Measurements from ENCODE around the gene CCDC38.
"Not testable (repeated sequence)": the region's sequence is repeated elsewhere in the genome, so short reads cannot be mapped to it uniquely, and the experiment has no call there.

The CCDC38 gene

GRCh38 chr12:95974358-95974757, 31.9 kb upstream of the CCDC38 start:
- H3K4me3 Mint-ChIP-seq = no peak overlapping the region
- H3K27me3 Mint-ChIP-seq = no peaks in the 10 kb centered on the region
- CTCF ChIA-PET = interaction anchor here (0.9 kb wide), 1 partner anchor 24 kb away, joined by 3 read pairs; no protein-coding TSS in a partner anchor
- H3K27ac Mint-ChIP-seq = no peak overlapping the region
- H3K4me1 Mint-ChIP-seq = no peaks in the 10 kb centered on the region
- H3K9me3 Mint-ChIP-seq = no peaks in the 10 kb centered on the region
- DNase-seq = no peak
- no peaks in the 10 kb centered on the region for H3K36me3 Mint-ChIP-seq

GRCh38 chr12:95972832-95973456, 30.5 kb upstream of the CCDC38 start:
- no peaks in the 10 kb centered on the region for H3K36me3 Mint-ChIP-seq
- CTCF ChIA-PET = interaction anchor here (1.8 kb wide), 1 partner anchor 26 kb away, joined by 5 read pairs; no protein-coding TSS in a partner anchor

GRCh38 chr12:95970905-95971304, 28.5 kb upstream of the CCDC38 start:
- no peak for DNase-seq
- no peaks in the 10 kb centered on the region for H3K9me3 Mint-ChIP-seq
- H3K36me3 Mint-ChIP-seq = no peaks in the 10 kb centered on the region
- H3K27ac Mint-ChIP-seq = no peak overlapping the region
- CTCF ChIA-PET = no interaction called here
- no peaks in the 10 kb centered on the region for H3K4me1 Mint-ChIP-seq
- H3K4me3 Mint-ChIP-seq = no peak overlapping the region
- no peaks in the 10 kb centered on the region for H3K27me3 Mint-ChIP-seq

More at GRCh38 chr12:95972832-95973456, 30.5 kb upstream of the CCDC38 start:
- Mint-ChIP-seq H3K9me3 (no peaks in the 10 kb centered on the region), H3K4me1 (no peaks in the 10 kb centered on the region), H3K4me3 (no peak overlapping the region), H3K27ac (no peak overlapping the region), H3K27me3 (no peaks in the 10 kb centered on the region)
- no peak for DNase-seq

GRCh38 chr12:95969116-95969515, 26.7 kb upstream of the CCDC38 start:
- not testable (repeated sequence) for H3K4me3 Mint-ChIP-seq

GRCh38 chr12:95967301-95967700, 24.9 kb upstream of the CCDC38 start:
- no peaks in the 10 kb centered on the region for H3K4me1 Mint-ChIP-seq
- peaks cover under 1% of the 10 kb centered on the region for H3K27me3 Mint-ChIP-seq
- H3K27ac Mint-ChIP-seq = no peak overlapping the region
- no peak for DNase-seq
- CTCF ChIA-PET = no interaction called here
- no peaks in the 10 kb centered on the region for H3K9me3 Mint-ChIP-seq
- no peak overlapping the region for H3K4me3 Mint-ChIP-seq
- H3K36me3 Mint-ChIP-seq = no peaks in the 10 kb centered on the region

More at GRCh38 chr12:95969116-95969515, 26.7 kb upstream of the CCDC38 start:
- CTCF ChIA-PET, H3K4me1 Mint-ChIP-seq, H3K36me3 Mint-ChIP-seq, H3K27ac Mint-ChIP-seq, H3K27me3 Mint-ChIP-seq, H3K9me3 Mint-ChIP-seq, DNase-seq: not testable (repeated sequence)

- Mint-ChIP-seq H3K27ac (no peak overlapping the region), H3K4me1 (no peaks in the 10 kb centered on the region), H3K27me3 (peaks cover 3% of the 10 kb centered on the region), H3K4me3 (no peak overlapping the region), H3K36me3 (no peaks in the 10 kb centered on the region), H3K9me3 (no peaks in the 10 kb centered on the region)
- no peak for DNase-seq
- CTCF ChIA-PET = no interaction called here
Measured at GRCh38 chr12:95966287-95966870, 24.0 kb upstream of the CCDC38 start.

GRCh38 chr12:95963096-95963495, 20.7 kb upstream of the CCDC38 start:
- no peak overlapping the region for H3K4me3 Mint-ChIP-seq
- peaks cover 8% of the 10 kb centered on the region for H3K27me3 Mint-ChIP-seq
- H3K27ac Mint-ChIP-seq = no peak overlapping the region
- no peaks in the 10 kb centered on the region for H3K4me1 Mint-ChIP-seq
- CTCF ChIA-PET = interaction anchor here (0.7 to 1.1 kb wide), 2 partner anchors 44 to 46 kb away, joined by 3 to 4 read pairs; no protein-coding TSS in a partner anchor
- no peak for DNase-seq
- no peaks in the 10 kb centered on the region for H3K9me3 Mint-ChIP-seq
- no peaks in the 10 kb centered on the region for H3K36me3 Mint-ChIP-seq

- Mint-ChIP-seq H3K4me1 (no peaks in the 10 kb centered on the region), H3K27ac (no peak overlapping the region), H3K9me3 (no peaks in the 10 kb centered on the region), H3K4me3 (no peak overlapping the region), H3K36me3 (no peaks in the 10 kb centered on the region), H3K27me3 (peaks cover 8% of the 10 kb centered on the region)
- DNase-seq = no peak
- CTCF ChIA-PET = interaction anchor here (0.7 to 1.5 kb wide), 3 partner anchors 37 to 44 kb away, joined by 3 to 5 read pairs (median 4); no protein-coding TSS in a partner anchor
Measured at GRCh38 chr12:95962222-95962621, 19.8 kb upstream of the CCDC38 start.

GRCh38 chr12:95960241-95960640, 17.8 kb upstream of the CCDC38 start:
- CTCF ChIA-PET = interaction anchor here (2.2 to 2.6 kb wide), 2 partner anchors 19 to 42 kb away, joined by 7 to 12 read pairs; partner anchors contain the start of gene CCDC38
- no peak for DNase-seq
- Mint-ChIP-seq H3K36me3 (no peaks in the 10 kb centered on the region), H3K4me1 (no peaks in the 10 kb centered on the region), H3K4me3 (no peak overlapping the region), H3K9me3 (no peaks in the 10 kb centered on the region), H3K27me3 (peaks cover 11% of the 10 kb centered on the region), H3K27ac (no peak overlapping the region)

- Mint-ChIP-seq H3K9me3 (no peaks in the 10 kb centered on the region), H3K27me3 (peaks cover 11% of the 10 kb centered on the region), H3K27ac (no peak overlapping the region), H3K4me1 (no peaks in the 10 kb centered on the region), H3K36me3 (no peaks in the 10 kb centered on the region), H3K4me3 (no peak overlapping the region)
- CTCF ChIA-PET = interaction anchor here (0.6 to 2.6 kb wide), 7 partner anchors 18 to 311 kb away, joined by 3 to 12 read pairs (median 5); partner anchors contain the start of gene CCDC38
- no peak for DNase-seq
Measured at GRCh38 chr12:95959107-95959506, 16.7 kb upstream of the CCDC38 start.

- H3K4me3 Mint-ChIP-seq = no peak overlapping the region
- no peak for DNase-seq
- no peaks in the 10 kb centered on the region for H3K36me3 Mint-ChIP-seq
- no peaks in the 10 kb centered on the region for H3K9me3 Mint-ChIP-seq
- H3K4me1 Mint-ChIP-seq = no peaks in the 10 kb centered on the region
- no peak overlapping the region for H3K27ac Mint-ChIP-seq
- CTCF ChIA-PET = interaction anchor here (0.5 to 1.2 kb wide), 2 partner anchors 39 to 496 kb away, joined by 3 read pairs; no protein-coding TSS in a partner anchor
- peaks cover 8% of the 10 kb centered on the region for H3K27me3 Mint-ChIP-seq
Measured at GRCh38 chr12:95956557-95957145, 14.2 kb upstream of the CCDC38 start.

GRCh38 chr12:95955549-95956159, 13.2 kb upstream of the CCDC38 start:
- Mint-ChIP-seq H3K4me3 (no peak overlapping the region), H3K9me3 (no peaks in the 10 kb centered on the region), H3K4me1 (no peaks in the 10 kb centered on the region), H3K27ac (no peak overlapping the region), H3K27me3 (peaks cover 8% of the 10 kb centered on the region), H3K36me3 (no peaks in the 10 kb centered on the region)
- CTCF ChIA-PET = interaction anchor here (1.5 to 3.2 kb wide), 2 partner anchors 13 to 43 kb away, joined by 5 to 14 read pairs; partner anchors contain the start of gene CCDC38
- no peak for DNase-seq

GRCh38 chr12:95953000-95953399, 10.6 kb upstream of the CCDC38 start:
- Mint-ChIP-seq H3K27me3 (peaks cover 9% of the 10 kb centered on the region), H3K36me3 (no peaks in the 10 kb centered on the region), H3K27ac (no peak overlapping the region), H3K9me3 (no peaks in the 10 kb centered on the region), H3K4me1 (no peaks in the 10 kb centered on the region), H3K4me3 (no peak overlapping the region)
- no peak for DNase-seq
- CTCF ChIA-PET = interaction anchor here (1.4 to 3.2 kb wide), 2 partner anchors 9 to 46 kb away, joined by 8 to 14 read pairs; no protein-coding TSS in a partner anchor

- Mint-ChIP-seq H3K4me3 (no peak overlapping the region), H3K27me3 (peaks cover 9% of the 10 kb centered on the region)
- CTCF ChIA-PET = interaction anchor here (0.9 kb wide), 1 partner anchor 33 kb away, joined by 3 read pairs; no protein-coding TSS in a partner anchor
Measured at GRCh38 chr12:95951515-95951914, 9.1 kb upstream of the CCDC38 start.

More at GRCh38 chr12:95951515-95951914, 9.1 kb upstream of the CCDC38 start:
- DNase-seq = no peak
- H3K9me3 Mint-ChIP-seq = no peaks in the 10 kb centered on the region
- no peak overlapping the region for H3K27ac Mint-ChIP-seq
- no peaks in the 10 kb centered on the region for H3K36me3 Mint-ChIP-seq
- no peaks in the 10 kb centered on the region for H3K4me1 Mint-ChIP-seq

Measured in activated naive CD4-positive, alpha-beta T cell treated with anti-CD3 and anti-CD28 coated beads, Interleukin-2, amount 10 ng/mL, durations not matched to agents 7 days and 5 days (primary cell).